Sigmoid colon (tissue), 7 donors: ENCODE results near the gene ACTR2. TPM values are rescaled to one million over a fixed set of nuclear protein-coding genes. Genes with fewer than 3 reads are reported as not detected.

Experiments
- DNase-seq: peaks from one replicate; pipeline ENCODE4 v3.0.0-alpha.2; 2019
- H3K27ac ChIP-seq, 4 donors: fragments of 200-600 bp; sonication (generic); one replicate each; pipeline ENCODE4 v1.5.1; 2016 to 2019; ENCODE audit warnings: mild to moderate bottlenecking in 1 of 4
- H3K27me3 ChIP-seq, 3 donors: fragments of 200-600 bp; sonication (generic); one replicate each; pipeline ENCODE4 v1.5.1; 2019; ENCODE audit warnings: mild to moderate bottlenecking in 1 of 3
- H3K36me3 ChIP-seq, 4 donors: fragments of 200-600 bp; sonication (generic); one replicate each; pipeline ENCODE4 v1.5.1; 2016 to 2019
- H3K4me1 ChIP-seq, 4 donors: fragments of 200-600 bp; sonication (generic); one replicate each; pipeline ENCODE4 v1.5.1; 2017 to 2019
- H3K4me3 ChIP-seq, 4 donors: fragments of 200-600 bp; sonication (generic); one replicate each; pipeline ENCODE4 v1.5.1; 2017 to 2019; ENCODE audit warnings: mild to moderate bottlenecking in 2 of 4, moderate library complexity in 1 of 4
- H3K9me3 ChIP-seq, 4 donors: fragments of 200-600 bp in 3 of 4; sonication (generic) in 3 of 4; one replicate each; pipeline versions ENCODE4 v1.5.1 to v1.6.1; 2013 to 2019
- CTCF ChIP-seq, 4 experiments: fragments of 450-650 bp in 3 of 4; fragments of 200-600 bp in 1 of 4; IDR thresholded peaks; one replicate each; pipeline ENCODE4 v1.5.1; 2016 to 2019; ENCODE audit warnings: antibody characterized with exemption in 4 of 4, mild to moderate bottlenecking in 3 of 4, moderate library complexity in 2 of 4
- EP300 ChIP-seq, 4 donors: sonication (generic); formaldehyde crosslinking; IDR thresholded peaks; one replicate each; pipeline ENCODE4 v1.6.1; 2017; ENCODE audit warnings: antibody characterized with exemption in 4 of 4
- POLR2A ChIP-seq, 2 donors: fragments of 450-650 bp; IDR thresholded peaks; one replicate each; pipeline ENCODE4 v1.6.1; 2016; ENCODE audit warnings: antibody characterized with exemption in 2 of 2, mild to moderate bottlenecking in 2 of 2, moderate library complexity in 2 of 2
- POLR2AphosphoS5 ChIP-seq, 4 donors: sonication (generic); formaldehyde crosslinking; IDR thresholded peaks; one replicate each; pipeline ENCODE4 v1.6.1; 2017; ENCODE audit warnings: antibody characterized with exemption in 4 of 4
- WGBS, 2 donors: extraction: QIAGEN DNeasy Blood & Tissue Kit; methylation state at CpG; one replicate each; pipeline ENCODE4 v1.1.7; 2013; 5-methylcytosine and 5-hydroxymethylcytosine counted together
- intact Hi-C: fragments of 100-400 bp; cut with DNase I; formaldehyde crosslinking; loops from one replicate; pipeline ENCODE4 v1.15.1; 2023
- polyA plus RNA-seq, 3 donors: library from polyadenylated mRNA; stranded (reverse); fragments of 200-250 nt; gene quantifications; one replicate each; pipeline ENCODE4 v1.2.3, GENCODE V29; 2013
- total RNA-seq, 4 donors: library from RNA; depleted of rRNA; stranded (reverse); fragments of >200 nt; gene quantifications; one replicate each; pipeline ENCODE4 v1.1.0, GENCODE V29; 2016
- donor health status: healthy with polysubstance abuse.
- donor health status: Bipolar disorder and iron deficiency.
- donor health status: healthy.

ACTR2 gene
- total and polyA plus RNA-seq, 7 donors, result 70.9 to 171 (median 98.1) TPM

DNA sequence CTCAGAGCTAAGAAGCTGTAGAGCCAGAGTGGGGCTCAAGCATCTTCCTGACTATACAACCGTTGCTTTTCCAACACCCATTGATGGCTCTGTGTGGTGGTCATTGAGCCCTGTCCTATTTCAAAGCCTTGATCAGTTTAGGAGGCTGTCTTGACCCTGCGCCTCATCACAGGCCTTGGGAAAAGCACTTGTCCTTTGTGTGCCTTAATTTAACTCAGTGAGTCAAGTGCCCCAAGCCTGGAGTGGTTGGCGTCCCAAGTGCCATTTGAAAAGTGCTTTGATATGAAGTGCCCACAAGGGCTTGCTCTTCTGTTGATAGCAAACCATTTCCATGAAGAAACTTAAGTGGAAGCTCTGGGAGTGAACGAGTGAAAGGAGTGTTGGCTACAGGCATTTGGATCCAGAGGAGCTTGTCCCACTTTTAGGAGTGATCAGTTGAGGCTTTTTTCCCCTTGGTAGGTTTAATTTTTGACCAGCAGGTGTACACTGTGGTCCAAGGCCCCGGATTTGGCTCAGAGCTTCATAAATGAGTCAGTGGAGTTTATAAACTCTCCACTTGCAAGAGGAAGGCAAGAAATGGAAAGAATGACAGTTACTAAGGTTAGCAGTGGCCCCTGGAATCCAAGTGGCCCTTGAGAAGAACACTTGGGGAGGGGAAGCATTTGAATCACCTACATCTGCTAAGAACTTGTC is 50.3 kb downstream of the ACTR2 start:
- DNase-seq, result no peak
- H3K36me3 ChIP-seq, result peaks cover 0 to 7% (median 0%) of the 10 kb centered on the region in 4 donors
- intact Hi-C loops, result no loop called here
- no peak overlapping the region for H3K27ac ChIP-seq
- WGBS, 2 donors, result 76 to 89% methylated on average over 5 of the region's 5 CpGs
- TF ChIP-seq EP300 (IDR thresholded peaks at IDR 0.05) (no peak), CTCF (IDR thresholded peaks at IDR 0.05) (no peak), POLR2A (IDR thresholded peaks at IDR 0.05) (no peak), POLR2AphosphoS5 (IDR thresholded peaks at IDR 0.05) (no peak)
- H3K4me1 ChIP-seq, result peaks cover 0 to 13% (median 0%) of the 10 kb centered on the region in 4 donors
- no peaks in the 10 kb centered on the region for H3K9me3 ChIP-seq
- no peaks in the 10 kb centered on the region for H3K27me3 ChIP-seq
- H3K4me3 ChIP-seq, result no peak overlapping the region

DNA sequence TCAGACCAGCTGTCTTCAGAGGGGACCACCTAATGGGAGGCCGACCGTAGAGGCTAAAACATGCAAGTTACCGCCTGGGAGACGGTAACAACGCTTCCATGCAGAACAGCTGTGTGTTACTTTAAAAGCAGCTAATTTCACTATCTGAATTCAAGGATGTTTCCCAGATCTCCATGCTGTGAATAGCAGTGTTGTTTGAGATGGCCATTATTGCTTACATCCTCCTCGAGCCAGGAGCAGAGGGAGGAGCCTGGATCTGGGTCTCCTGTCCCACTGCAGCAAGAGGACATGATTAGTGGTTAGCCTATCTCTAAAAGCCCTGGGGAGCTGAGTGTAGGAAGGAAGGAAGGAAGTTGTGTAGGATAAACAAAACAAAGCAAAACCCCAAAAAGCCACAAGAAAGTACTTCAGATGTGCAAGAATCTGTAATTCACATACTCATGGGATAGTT is 50.9 kb downstream of the ACTR2 start:
- no peak for DNase-seq
- 66 to 74% methylated on average over 6 of the region's 6 CpGs for WGBS, 2 donors
- no peaks in the 10 kb centered on the region for H3K9me3 ChIP-seq
- H3K27ac ChIP-seq, result no peak overlapping the region
- intact Hi-C loops, result no loop called here
- no peaks in the 10 kb centered on the region for H3K27me3 ChIP-seq
- H3K36me3 ChIP-seq, result peaks cover 0 to under 1% (median 0%) of the 10 kb centered on the region in 4 donors
- no peak overlapping the region for H3K4me3 ChIP-seq
- no peak for TF ChIP-seq CTCF (IDR thresholded peaks at IDR 0.05)
- TF ChIP-seq POLR2AphosphoS5 (IDR thresholded peaks at IDR 0.05), result no peak
- no peak for TF ChIP-seq POLR2A (IDR thresholded peaks at IDR 0.05)
- peaks cover 0 to 13% (median 0%) of the 10 kb centered on the region in 4 donors for H3K4me1 ChIP-seq

- 91 to 94% methylated on average over 6 of the region's 6 CpGs for WGBS, 2 donors
- no peak for TF ChIP-seq POLR2AphosphoS5 (IDR thresholded peaks at IDR 0.05)
- TF ChIP-seq CTCF (IDR thresholded peaks at IDR 0.05), result peak in 1 of 4 experiments; percentile 3
- TF ChIP-seq EP300 (IDR thresholded peaks at IDR 0.05), result no peak
- no peak for TF ChIP-seq POLR2A (IDR thresholded peaks at IDR 0.05)
- DNase-seq, result no peak
- peaks cover 0 to 13% (median 0%) of the 10 kb centered on the region in 4 donors for H3K4me1 ChIP-seq
- H3K27ac ChIP-seq, result no peak overlapping the region
- no peaks in the 10 kb centered on the region for H3K27me3 ChIP-seq
- no peak overlapping the region for H3K4me3 ChIP-seq
- intact Hi-C loops, result no loop called here
- no peaks in the 10 kb centered on the region for H3K9me3 ChIP-seq
- H3K36me3 ChIP-seq, result no peaks in the 10 kb centered on the region
These were observed 52.1 kb downstream of the ACTR2 start for GRCh38 chr2:65279756-65280155.

DNA sequence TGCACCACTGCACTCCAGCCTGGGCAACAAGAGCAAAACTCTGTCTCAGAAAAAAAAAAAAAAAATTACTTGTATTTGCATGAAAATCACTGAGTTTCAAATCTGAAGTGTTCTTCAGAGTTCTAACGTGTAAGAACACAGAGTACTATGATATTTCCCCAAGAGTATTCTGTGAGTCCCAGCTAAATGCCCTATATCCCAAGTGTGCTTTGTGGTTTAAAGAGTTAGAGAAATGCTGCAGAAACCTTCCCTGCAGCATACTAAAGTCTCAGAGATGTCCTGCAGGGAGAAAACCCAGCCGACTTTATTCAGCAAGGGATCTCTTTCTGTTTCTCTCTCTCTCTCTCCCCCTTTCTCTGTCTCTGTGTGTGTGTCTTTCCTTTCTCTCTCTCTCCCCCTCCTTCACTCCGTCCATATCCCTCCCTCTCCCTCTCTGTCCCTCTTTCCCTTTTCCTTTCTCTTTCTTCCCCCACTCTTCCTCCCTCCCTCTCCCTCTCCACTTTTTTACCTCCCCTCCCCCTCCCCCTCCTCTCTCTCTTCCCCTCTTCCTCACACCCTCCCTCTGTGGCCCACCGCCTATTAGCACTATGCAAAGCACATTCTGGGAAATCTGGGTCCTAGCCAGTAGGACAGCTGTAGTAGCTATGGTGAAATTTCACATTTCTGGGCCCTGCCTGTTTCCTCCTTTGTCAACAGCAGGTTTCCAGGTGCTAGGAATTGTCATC is 54.2 kb downstream of the ACTR2 start:
- peak; percentile 80 for DNase-seq
- H3K27ac ChIP-seq, result peak overlapping the region in 2 of 4 donors; percentile 10 to 24

More for the DNA sequence above, 54.2 kb downstream of the ACTR2 start:
- intact Hi-C loops, result no loop called here
- TF ChIP-seq POLR2A (IDR thresholded peaks at IDR 0.05), result no peak
- peak in 3 of 4 donors; percentile 14 to 37 (median 24) for TF ChIP-seq POLR2AphosphoS5 (IDR thresholded peaks at IDR 0.05)
- TF ChIP-seq EP300 (IDR thresholded peaks at IDR 0.05), result no peak
- no peak for TF ChIP-seq CTCF (IDR thresholded peaks at IDR 0.05)
- H3K36me3 ChIP-seq, result no peaks in the 10 kb centered on the region
- no peaks in the 10 kb centered on the region for H3K27me3 ChIP-seq
- H3K9me3 ChIP-seq, result no peaks in the 10 kb centered on the region
- no peak overlapping the region for H3K4me3 ChIP-seq
- peaks cover 0 to 13% (median 0%) of the 10 kb centered on the region in 4 donors for H3K4me1 ChIP-seq
- 43 to 55% methylated on average over 4 of the region's 4 CpGs for WGBS, 2 donors
